Mucosa of descending colon (tissue), 3 donors: ENCODE measurements around the gene PHLDB3. TPM values are rescaled to one million over a fixed set of nuclear protein-coding genes. Genes with fewer than 3 reads are reported as not detected.
A peak's percentile ranks its signal among the peaks of the same experiment; 100 is the strongest.
"Not testable (repeated sequence)": the region's sequence is repeated elsewhere in the genome, so short reads cannot be mapped to it uniquely, and the experiment has no call there.

Experiments used
- ATAC-seq: fragments of 200-7000 bp; cut with Tn5 transposase; one replicate; pipeline ENCODE4 v1.9.1; 2020; ENCODE audit warnings: mild to moderate bottlenecking, moderate library complexity
- DNase-seq, 3 donors: peaks; one replicate each; pipeline ENCODE4 v3.0.0-alpha.2; 2020
- H3K36me3 ChIP-seq: fragments of 200-600 bp; one replicate; pipeline ENCODE4 v1.8.0; 2021; ENCODE audit warnings: low read depth, mild to moderate bottlenecking
- H3K4me1 ChIP-seq: fragments of 200-600 bp; one replicate; pipeline ENCODE4 v1.8.0; 2021; ENCODE audit warnings: low read depth, mild to moderate bottlenecking
- H3K4me3 ChIP-seq: fragments of 200-600 bp; one replicate; pipeline ENCODE4 v1.8.0; 2021; ENCODE audit warnings: mild to moderate bottlenecking
- H3K9me3 ChIP-seq: fragments of 200-600 bp; one replicate; pipeline ENCODE4 v1.8.0; 2021; ENCODE audit warnings: mild to moderate bottlenecking
- CTCF ChIP-seq: fragments of 200-600 bp; IDR thresholded peaks from one replicate; pipeline ENCODE4 v1.8.0; 2022; ENCODE audit warnings: antibody characterized with exemption, mild to moderate bottlenecking
- intact Hi-C, 2 donors: fragments of 100-400 bp; cut with DNase I in 1 of 2; cut with micrococcal nuclease in 1 of 2; formaldehyde crosslinking; loops; one replicate each; pipeline versions ENCODE4 v1.11.0 to v1.11.1; 2022; cut with DNase I, micrococcal nuclease
- total RNA-seq, 3 donors: library from RNA; stranded (reverse); fragmentation: NEBNext Ultra II Directional in 2 of 3; extraction: Animal tissue kit (Norgen Biotek cat#: 25700) in 2 of 3; gene quantifications; one replicate each; pipeline versions ENCODE4 v1.2.1 to v1.2.4, GENCODE V29; 2021 to 2023
- donor health status: DM: no; HTN: no; CAD: no; lungs with moderate emphysema.
- donor health status: DM: no; HTN: no; CAD: no.
- donor health status: DM: no; HTN: yes; CAD: no.

The PHLDB3 gene
- total RNA-seq, 3 donors from 2014 or later: 13.2 to 22.4 (median 21.3) TPM

- Histone ChIP-seq H3K9me3 (no peaks in the 10 kb centered on the region), H3K4me1 (peaks cover 22% of the 10 kb centered on the region), H3K4me3 (no peak overlapping the region), H3K36me3 (no peaks in the 10 kb centered on the region)
- intact Hi-C loops: loop anchor here (5.0 kb wide), 1 partner anchor 72 kb away; no protein-coding TSS in a partner anchor
- peak; percentile 68 for TF ChIP-seq CTCF
- peak; percentile 88 for ATAC-seq
- DNase-seq: peak in 2 of 3 donors; percentile 81 to 86
These were observed 15.0 kb upstream of the PHLDB3 start for GRCh38 chr19:43519436-43520088.

- no peak for ATAC-seq
- Histone ChIP-seq H3K4me3 (no peak overlapping the region), H3K9me3 (no peaks in the 10 kb centered on the region), H3K36me3 (no peaks in the 10 kb centered on the region), H3K4me1 (peaks cover 11% of the 10 kb centered on the region)
- DNase-seq: no peak
- no peak for TF ChIP-seq CTCF
- intact Hi-C loops: loop anchor here in 1 of 2 donors (5.0 kb wide), 1 partner anchor 71 kb away; no protein-coding TSS in a partner anchor
These were observed 13.5 kb upstream of the PHLDB3 start for GRCh38 chr19:43518051-43518450.

DNA sequence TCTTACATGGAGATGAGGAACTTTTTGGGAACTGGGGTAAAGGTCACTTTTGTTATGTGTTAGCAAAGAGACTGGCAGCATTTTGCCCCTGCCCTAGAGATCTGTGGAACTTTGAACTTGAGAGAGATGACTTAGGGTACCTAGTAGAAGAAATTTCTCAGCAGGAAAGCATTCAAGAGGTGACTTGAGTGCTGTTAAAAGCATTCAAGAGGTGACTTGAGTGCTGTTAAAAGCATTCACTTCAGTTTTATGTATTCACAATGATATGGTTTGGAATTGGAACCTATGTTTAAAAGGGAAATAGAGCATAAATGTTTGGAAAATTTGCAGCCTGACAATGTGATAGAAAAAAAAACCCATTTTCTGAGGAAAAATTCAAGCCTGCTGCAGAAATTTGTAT lies 7.9 kb upstream of the PHLDB3 start:
- DNase-seq, intact Hi-C loops, H3K4me3 ChIP-seq, H3K4me1 ChIP-seq, ATAC-seq, H3K9me3 ChIP-seq, H3K36me3 ChIP-seq: not testable (repeated sequence)

DNA sequence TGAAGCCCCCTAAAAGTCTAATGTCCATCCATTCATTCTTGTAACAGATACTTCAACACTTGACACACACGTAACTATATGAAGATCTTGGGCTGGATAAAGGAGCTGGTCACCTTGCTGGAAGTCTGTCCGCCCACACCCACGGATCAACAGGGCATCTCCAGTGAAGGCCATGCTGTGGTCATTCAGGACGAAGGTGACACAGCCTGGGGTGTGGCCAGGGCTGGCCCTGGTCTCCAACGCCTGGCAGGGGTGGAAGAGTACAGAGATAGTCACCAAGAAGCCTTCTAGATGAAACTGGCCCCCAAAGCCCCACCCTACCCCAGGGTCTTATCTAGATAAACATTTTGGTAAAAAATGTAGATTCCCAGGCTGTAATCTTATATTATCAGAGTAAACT lies 6.8 kb upstream of the PHLDB3 start:
- Histone ChIP-seq H3K9me3 (no peaks in the 10 kb centered on the region), H3K36me3 (no peaks in the 10 kb centered on the region), H3K4me3 (no peak overlapping the region), H3K4me1 (no peaks in the 10 kb centered on the region)
- intact Hi-C loops: no loop called here
- no peak for TF ChIP-seq CTCF
- DNase-seq (no peak), ATAC-seq (peak; percentile 75)

GRCh38 chr19:43510713-43511112 lies 6.2 kb upstream of the PHLDB3 start:
- intact Hi-C loops: no loop called here
- H3K4me1 ChIP-seq: no peaks in the 10 kb centered on the region
- no peak for DNase-seq
- no peak overlapping the region for H3K4me3 ChIP-seq
- ATAC-seq: no peak
- no peaks in the 10 kb centered on the region for H3K9me3 ChIP-seq
- no peak for TF ChIP-seq CTCF
- H3K36me3 ChIP-seq: no peaks in the 10 kb centered on the region

- TF ChIP-seq CTCF: no peak
- Histone ChIP-seq H3K36me3 (no peaks in the 10 kb centered on the region), H3K9me3 (no peaks in the 10 kb centered on the region), H3K4me3 (no peak overlapping the region), H3K4me1 (peaks cover 4% of the 10 kb centered on the region)
- no peak for DNase-seq
- intact Hi-C loops: no loop called here
- no peak for ATAC-seq
These were observed 3.3 kb upstream of the PHLDB3 start for GRCh38 chr19:43507880-43508279.
